NCI-H2029 treated with DMSO at 0.1 percent for 48 hours (cell line): ENCODE data around the gene INPP1.
"Not testable (repeated sequence)": the region's sequence is repeated elsewhere in the genome, so short reads cannot be mapped to it uniquely, and the experiment has no call there.

Source experiments
- DNase-seq: peaks from one replicate; lab custom pipeline; 2025; lab: John Stamatoyannopoulos, UW

INPP1 gene, protein sequence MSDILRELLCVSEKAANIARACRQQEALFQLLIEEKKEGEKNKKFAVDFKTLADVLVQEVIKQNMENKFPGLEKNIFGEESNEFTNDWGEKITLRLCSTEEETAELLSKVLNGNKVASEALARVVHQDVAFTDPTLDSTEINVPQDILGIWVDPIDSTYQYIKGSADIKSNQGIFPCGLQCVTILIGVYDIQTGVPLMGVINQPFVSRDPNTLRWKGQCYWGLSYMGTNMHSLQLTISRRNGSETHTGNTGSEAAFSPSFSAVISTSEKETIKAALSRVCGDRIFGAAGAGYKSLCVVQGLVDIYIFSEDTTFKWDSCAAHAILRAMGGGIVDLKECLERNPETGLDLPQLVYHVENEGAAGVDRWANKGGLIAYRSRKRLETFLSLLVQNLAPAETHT

DNA sequence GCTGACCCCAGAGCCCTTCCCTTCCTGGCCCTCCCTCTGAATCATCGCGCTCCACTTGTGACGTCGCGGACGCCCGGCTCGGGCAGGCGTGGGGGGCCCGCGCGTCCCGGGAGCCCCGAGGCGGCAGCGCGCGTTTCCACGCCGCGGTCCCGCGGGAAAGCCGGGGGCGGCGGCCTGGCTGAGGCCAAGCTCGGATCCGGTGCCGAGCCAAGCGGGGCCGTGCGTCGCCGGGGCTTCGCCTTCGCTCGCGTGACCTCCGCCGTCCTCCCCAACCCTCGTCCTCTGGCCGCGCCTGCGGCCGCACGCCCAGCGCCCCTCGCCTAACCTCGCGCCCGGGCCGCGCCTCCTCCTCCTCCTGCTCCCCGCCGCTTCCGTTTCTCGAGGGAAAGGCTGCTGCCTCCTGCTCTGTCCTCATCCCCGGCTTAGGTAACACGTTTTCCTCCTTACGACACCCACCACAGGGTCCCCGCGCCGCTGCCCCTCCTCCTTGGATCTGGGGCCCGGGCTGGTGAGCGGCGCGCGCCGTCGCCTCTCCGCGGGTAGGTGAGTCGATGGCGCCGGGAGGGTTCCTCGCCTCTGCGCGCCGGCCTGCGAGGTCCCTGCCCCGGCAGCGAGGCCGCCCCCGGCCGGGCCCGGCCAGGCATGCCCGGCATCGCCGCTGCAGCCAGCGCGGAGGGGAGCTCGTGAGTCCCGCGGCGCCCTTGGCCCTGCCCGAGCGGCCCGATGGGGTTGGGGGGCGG lies at the start of gene INPP1:
Gene INPP1, plus strand, starts transcription at position 54 of the 740 bp plus-strand sequence. CDS start 16,514 bp downstream, outside the sequence.
- no peak for DNase-seq

- not testable (repeated sequence) for DNase-seq
Measured at GRCh38 chr2:190297880-190298279, 45.5 kb upstream of the INPP1 start.

DNA sequence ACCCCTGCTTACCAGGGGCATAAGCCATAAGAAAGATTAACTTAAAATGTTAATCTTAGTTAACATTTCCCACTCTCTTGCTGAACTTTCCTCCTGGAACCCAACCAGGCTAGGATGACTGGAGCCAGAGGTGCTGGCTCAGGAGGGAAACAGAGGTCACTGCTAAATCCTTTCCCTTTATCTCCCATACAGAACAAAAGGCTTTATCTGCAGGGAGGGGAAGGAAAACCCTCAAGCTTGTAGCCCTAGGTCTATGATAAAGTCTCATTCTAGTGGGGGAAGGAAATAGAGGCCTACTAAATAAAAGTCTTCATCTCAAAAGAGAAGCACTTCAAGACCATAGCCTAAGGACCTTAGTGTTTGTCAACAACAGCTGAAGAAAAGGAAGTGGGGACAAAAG lies 42.4 kb upstream of the INPP1 start:
- no peak for DNase-seq

GRCh38 chr2:190302052-190302451 lies 41.3 kb upstream of the INPP1 start:
- no peak for DNase-seq

DNA sequence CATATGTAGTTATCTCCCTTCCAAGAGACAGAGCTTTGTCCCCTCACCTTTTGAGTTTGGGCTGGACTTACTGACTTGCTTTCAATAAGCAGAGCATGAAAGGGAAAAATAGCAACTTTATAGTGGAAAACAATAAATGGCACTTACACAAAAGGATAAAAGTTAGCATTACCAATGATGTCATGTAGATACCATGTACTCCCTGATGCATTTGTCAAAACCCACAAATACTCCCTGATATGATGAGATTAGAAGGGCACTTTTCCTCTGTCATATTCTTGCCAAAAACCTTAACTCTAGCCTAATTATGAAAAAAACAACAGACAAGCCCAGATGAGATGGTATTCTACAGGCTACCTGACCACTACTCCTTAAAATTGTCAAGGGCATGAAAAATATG lies 39.7 kb upstream of the INPP1 start:
- DNase-seq = no peak

- DNase-seq = no peak
Measured at GRCh38 chr2:190304404-190304803, 39.0 kb upstream of the INPP1 start.

DNA sequence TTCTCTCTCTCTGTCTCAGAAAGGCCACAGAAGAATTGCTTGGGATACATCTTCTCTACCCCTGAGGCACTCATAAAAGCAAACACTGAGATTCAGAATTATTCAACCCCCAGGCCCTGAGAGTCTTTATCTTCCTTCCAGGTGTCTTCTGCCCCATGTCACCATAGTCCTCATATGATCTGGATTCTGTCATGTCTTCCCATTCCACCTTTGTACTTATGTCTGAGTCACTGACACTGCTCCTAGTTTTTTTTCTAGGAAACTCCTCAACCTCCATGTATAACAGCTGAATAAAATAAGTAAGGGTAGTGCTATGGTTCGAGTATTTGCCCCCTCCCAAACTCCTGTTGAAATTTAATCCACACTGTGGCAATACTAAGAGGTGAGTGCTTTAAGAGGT lies 35.4 kb upstream of the INPP1 start:
- DNase-seq = no peak

DNA sequence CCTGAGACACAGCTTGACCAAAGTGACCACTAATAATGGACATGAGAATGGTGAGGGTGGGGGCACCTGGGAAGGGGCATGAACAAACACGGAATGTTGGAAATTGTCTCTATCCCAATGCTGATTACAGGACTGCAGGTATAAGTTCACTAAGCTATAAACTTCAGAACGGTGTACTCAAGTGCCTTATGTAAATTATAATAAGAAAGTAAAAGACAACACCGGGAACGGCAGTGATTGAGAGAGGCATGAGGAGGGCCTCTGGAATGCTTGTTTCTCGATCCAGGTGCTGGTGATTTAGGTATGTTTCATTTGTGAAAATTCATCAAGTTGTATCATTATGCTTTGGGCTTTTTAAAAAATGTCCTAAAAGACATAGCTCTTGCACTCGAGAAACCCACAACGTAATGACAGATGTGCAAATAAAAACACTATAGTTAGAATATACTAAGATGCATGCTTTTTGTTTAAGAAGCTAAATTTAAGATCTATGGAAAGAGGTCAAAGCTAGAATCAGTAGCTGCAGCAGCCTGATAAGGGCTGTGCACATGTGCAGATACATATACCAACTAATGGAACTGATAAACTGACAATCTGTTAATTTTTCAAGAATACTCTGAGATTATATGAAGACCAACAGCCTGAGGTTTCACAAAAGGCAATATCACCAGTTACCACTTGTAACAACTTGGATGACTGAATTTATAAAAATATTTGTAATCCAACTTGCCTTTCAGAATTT lies 31.3 kb upstream of the INPP1 start:
- DNase-seq = no peak

- not testable (repeated sequence) for DNase-seq
Measured at GRCh38 chr2:190312635-190313025, 30.8 kb upstream of the INPP1 start.

DNA sequence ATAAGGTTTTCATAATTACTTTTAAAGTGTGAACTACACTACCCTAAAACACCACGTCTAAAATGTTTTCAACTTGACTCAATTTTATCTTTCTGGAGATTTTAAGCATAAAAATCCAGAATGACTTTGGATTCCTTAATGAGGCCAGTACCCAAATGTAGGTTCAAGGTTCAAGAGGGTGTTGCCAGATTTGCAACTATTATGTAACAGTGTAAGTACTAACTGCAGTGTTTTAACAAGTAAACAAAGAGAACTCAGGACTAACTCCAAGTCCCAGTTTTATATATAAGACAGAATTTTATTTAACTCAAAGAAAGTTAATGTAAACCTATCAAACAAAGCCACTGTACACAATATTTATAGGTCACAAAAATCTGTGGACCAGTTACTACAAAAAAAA lies 29.5 kb upstream of the INPP1 start:
- no peak for DNase-seq

DNA sequence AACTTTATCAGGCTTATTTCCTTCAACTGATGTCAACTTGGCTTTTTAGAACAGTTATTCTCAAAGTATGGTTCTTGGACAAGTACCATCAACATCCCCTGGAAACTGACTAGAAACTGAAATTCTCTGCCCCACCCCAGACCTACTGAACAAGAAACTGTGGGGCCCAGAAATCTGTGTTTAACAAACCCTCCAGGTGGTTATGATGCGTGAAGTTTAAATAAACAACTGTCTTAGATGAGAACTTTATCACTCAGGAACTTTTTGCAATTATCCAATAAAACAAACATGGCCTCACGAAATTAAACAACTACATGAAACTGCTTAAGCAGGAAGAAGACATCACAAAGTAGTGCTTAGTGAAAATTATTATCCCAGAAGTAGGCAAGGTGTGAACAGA lies 28.1 kb upstream of the INPP1 start:
- no peak for DNase-seq

- DNase-seq = no peak
Measured at GRCh38 chr2:190318514-190318913, 24.9 kb upstream of the INPP1 start.

DNA sequence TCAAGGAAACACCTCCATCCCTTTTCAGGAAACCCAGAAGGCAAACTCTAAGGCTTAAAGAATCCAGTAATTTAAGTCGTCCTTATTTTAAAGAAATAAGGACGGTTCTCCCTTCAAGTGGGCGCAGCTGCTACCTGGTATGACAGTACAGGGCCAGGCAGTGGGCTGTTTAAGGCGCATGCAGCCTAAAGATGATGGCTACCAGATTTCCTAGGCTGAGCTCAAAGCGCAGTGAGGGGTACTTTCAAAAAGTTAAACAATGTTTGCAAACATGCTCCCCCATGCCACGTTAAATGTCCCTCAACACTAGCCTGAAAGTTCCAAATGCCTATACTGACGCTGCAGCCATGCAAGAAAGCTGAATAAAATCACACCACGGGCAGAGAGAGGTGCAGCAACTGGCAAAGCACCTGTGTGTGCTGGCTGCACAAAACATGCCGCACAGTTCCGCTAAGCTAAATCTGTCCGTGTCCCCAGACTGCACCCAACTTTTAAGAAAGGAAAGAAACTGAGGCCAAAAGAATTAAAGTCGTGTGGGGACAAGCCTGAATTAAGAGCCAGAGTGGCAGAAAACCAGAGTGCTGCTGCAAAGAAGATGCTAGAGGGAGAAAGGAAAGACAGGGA lies 24.3 kb upstream of the INPP1 start:
- DNase-seq = no peak

DNA sequence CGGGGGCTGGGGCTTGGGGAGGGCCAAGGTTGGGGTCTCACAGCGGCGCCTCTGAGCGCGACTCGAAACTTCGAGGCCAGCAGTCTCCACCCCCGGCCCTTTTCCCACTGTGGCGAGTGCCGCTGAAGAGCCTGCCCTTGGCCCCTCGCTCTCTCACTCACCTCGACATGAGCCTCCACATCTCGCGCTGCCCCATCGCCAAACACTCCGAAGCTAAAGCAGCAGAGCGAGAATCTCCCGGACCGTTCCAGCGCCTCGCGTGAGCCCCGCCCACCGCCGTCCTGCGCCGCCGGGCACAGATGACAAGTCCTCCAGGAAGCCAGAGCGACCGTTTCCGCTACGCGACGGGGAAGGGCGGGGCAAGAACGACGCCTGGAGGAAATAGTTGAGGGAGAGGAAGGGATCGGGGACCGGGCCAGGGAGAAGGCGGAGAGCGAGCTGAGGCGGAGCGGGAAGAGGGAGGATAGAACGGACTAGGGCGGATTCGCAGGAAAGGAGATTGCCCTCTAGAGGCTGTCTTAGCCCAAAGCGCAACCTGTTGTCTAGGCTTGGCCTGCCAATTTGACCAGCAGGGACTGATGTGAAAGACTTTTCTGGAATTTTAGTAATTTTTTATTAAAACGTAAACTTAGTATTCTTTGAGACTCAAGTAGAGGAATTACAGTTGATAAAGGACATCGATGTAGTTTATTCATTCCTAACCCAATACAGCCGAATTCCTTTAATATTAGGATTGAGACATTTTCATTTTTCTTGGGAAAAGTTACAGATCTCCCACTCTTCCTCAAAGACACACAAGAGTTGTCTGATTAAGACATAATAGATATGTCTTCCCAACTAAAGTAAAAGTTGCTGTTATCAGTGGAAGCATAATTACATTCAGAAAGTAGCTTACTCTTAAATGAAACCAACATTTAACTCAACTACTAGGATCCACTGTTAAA lies 23.6 kb upstream of the INPP1 start, which contains the start of gene HIBCH:
Gene HIBCH, minus strand, starts transcription at position 272 of the 944 bp plus-strand sequence. Its CDS starts 76 bp downstream, at position 196.
- peak; percentile 96 for DNase-seq

- DNase-seq = no peak
Measured at GRCh38 chr2:190320696-190321095, 22.7 kb upstream of the INPP1 start.

GRCh38 chr2:190323406-190323805 lies 20.0 kb upstream of the INPP1 start:
- DNase-seq = no peak

DNA sequence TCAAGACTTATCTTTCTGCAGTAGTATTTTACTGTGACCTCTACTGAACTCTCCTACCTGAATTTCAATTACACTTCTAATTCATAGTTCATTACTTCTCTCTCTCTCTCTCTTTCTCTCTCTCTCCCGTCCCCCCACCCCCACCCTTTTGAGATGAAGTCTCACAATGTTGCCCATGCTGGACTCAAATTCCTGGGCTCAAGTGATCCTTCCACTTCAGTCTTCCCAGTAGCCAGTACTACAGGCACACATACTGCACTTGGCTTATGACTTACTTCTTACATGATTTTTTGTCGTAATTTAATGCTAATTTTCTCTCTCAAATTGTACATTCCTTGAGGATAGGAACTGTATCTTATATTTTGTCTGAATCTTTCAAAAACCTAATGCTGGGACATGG lies 17.8 kb upstream of the INPP1 start:
- DNase-seq = no peak

GRCh38 chr2:190327867-190328572 lies 15.4 kb upstream of the INPP1 start:
- DNase-seq = no peak

DNA sequence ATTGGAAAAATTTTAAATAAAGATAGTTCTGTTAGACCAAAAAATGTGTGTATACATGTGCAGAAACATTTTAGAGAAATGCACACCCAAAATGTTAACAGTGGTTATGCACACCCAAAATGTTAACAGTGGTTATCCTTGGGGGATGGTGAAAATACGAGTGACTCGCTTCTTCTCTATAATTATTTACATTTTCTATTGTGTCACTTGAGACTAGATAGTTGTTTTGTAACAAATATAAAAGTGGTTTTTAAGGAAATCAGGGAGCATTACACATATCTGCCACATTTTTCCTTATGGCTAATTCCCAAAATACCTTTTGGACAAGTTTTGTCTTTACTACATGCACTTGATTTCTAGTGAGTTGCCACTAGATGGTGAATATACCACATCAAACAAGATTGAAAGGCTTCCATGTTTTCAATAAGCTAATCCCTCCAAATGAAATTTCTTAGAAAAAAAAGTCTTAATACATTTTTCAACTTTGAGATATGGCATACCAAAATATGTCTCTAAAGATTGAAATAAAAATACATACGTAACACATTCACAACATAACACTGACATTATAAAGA lies 14.7 kb upstream of the INPP1 start:
- no peak for DNase-seq

DNA sequence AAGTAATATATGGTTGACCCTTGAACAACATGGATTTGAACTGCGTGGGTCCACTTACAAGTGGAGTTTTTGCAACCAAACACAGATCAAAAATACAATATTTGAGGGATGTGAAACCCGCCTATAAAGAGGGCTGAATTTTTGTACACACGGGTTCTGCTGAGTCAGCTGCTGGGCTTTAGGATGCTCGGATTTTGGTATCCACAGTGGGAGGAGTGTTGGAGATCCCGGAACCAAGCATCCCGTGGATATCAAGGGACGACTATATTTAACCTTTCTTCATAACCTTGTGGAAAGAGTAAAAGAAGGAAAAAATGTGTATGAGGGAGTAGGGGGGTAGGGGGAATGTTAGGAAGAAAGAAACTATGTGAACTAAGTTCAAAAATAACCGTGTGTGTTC lies 10.0 kb upstream of the INPP1 start:
- no peak for DNase-seq
